Kidney (tissue), 14 donors: ENCODE data around the gene FGF12. TPM values are rescaled to one million over a fixed set of nuclear protein-coding genes. Genes with fewer than 3 reads are reported as not detected.

Source experiments
- DNase-seq, 5 donors: peaks; one replicate each; pipeline ENCODE4 v3.0.0-alpha.2; 2013 to 2020
- FAIRE-seq: peaks from 2 replicates; lab custom pipeline; 2012; peaks lifted over from hg19 to GRCh38; lab: Jason Lieb, UNC
- H3K27ac ChIP-seq, 2 donors: one replicate each; pipeline ENCODE4 v1.7.0; 2013; ENCODE audit warnings: low read depth in 2 of 2, low read length in 2 of 2, inconsistent platforms in 1 of 2
- H3K27me3 ChIP-seq: one replicate; pipeline ENCODE4 v1.7.1; 2013; ENCODE audit warnings: low read length, inconsistent platforms; ENCODE audit not compliant: control insufficient read depth, insufficient read depth
- H3K36me3 ChIP-seq, 3 donors: one replicate each; pipeline versions ENCODE4 v1.7.0 to v1.7.1; 2013; ENCODE audit warnings: low read length in 3 of 3, control low read depth in 1 of 3, inconsistent platforms in 1 of 3; ENCODE audit not compliant: insufficient read depth in 3 of 3, control insufficient read depth in 2 of 3
- H3K4me1 ChIP-seq, 3 donors: one replicate each; pipeline versions ENCODE4 v1.7.0 to v1.7.1; 2013; ENCODE audit warnings: low read length in 3 of 3, inconsistent platforms in 1 of 3, low read depth in 1 of 3; ENCODE audit not compliant: control insufficient read depth in 2 of 3, insufficient read depth in 2 of 3
- H3K4me3 ChIP-seq, 3 donors: one replicate each; pipeline versions ENCODE4 v1.7.0 to v1.8.1; 2013; ENCODE audit warnings: low read length in 3 of 3, control low read depth in 1 of 3, inconsistent platforms in 1 of 3
- H3K9ac ChIP-seq, 3 donors: one replicate each; pipeline versions ENCODE4 v1.7.0 to v1.7.1; 2013; ENCODE audit warnings: low read length in 3 of 3, control low read depth in 1 of 3, inconsistent platforms in 1 of 3
- H3K9me3 ChIP-seq, 3 donors: one replicate each; pipeline versions ENCODE4 v1.7.0 to v1.7.1; 2013; ENCODE audit warnings: low read length in 3 of 3, control low read depth in 1 of 3, inconsistent platforms in 1 of 3; ENCODE audit not compliant: control insufficient read depth in 2 of 3, insufficient read depth in 1 of 3
- intact Hi-C: fragments of 100-400 bp; cut with DNase I; formaldehyde crosslinking; loops from one replicate; pipeline ENCODE4 v1.11.1; 2022
- polyA plus RNA-seq: library from polyadenylated mRNA; stranded (reverse); fragments of 350-450 nt; fragmentation: Illumina TruSeq; extraction: RNeasy Lipid Tissue Mini Kit (QIAGEN cat#74804); gene quantifications from one replicate; pipeline ENCODE4 v1.2.3, GENCODE V29; 2014; ENCODE audit warnings: low read depth, low replicate concordance; ENCODE audit not compliant: insufficient read depth
- total RNA-seq: library from RNA; stranded (reverse); fragmentation: NEBNext Ultra II Directional; extraction: Animal tissue kit (Norgen Biotek cat#: 25700); gene quantifications from one replicate; pipeline ENCODE4 v1.2.1, GENCODE V29; 2021
- TF ChIP-seq, protein P1 (sequence below): IDR thresholded peaks from 3 replicates; pipeline ENCODE4 v1.5.1; 2012; ENCODE audit warnings: mild to moderate bottlenecking, moderate library complexity, borderline replicate concordance; ENCODE audit not compliant: insufficient read depth; ENCODE audit errors: extremely low read depth
- donor health status: control.
- donor health status: control.
- donor health status: control.
- donor health status: control.
- donor health status: control.
- donor health status: DM: yes; HTN: yes; CAD: no.
- donor health status: Normal renal cell carcinoma (clear cell type).

FGF12 gene
- total and polyA plus RNA-seq, 2 donors from 2014 or later = 1.8 to 3.7 TPM

DNA sequence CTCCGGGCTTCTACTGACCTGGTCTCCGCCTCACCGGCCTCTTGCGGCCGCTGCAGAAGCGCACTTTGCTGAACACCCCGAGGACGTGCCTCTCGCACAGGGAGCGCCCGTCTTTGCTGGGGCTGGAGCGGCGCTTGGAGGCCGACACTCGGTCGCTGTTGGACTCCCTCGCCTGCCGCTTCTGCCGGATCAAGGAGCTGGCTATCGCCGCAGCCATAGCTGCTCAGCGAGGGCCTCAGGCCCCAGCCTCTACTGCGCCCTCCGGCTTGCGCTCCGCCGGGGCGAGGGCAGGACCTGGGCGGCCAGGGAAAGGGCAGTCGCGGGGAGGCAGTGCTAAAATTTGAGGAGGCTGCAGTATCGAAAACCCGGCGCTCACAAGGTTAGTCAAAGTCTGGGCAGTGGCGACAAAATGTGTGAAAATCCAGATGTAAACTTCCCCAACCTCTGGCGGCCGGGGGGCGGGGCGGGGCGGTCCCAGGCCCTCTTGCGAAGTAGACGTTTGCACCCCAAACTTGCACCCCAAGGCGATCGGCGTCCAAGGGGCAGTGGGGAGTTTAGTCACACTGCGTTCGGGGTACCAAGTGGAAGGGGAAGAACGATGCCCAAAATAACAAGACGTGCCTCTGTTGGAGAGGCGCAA is 319.2 kb downstream of the FGF12 start:
- H3K27me3 ChIP-seq = no peaks in the 10 kb centered on the region
- H3K4me3 ChIP-seq = peak overlapping the region; percentile 42 to 55 (median 52)

DNA sequence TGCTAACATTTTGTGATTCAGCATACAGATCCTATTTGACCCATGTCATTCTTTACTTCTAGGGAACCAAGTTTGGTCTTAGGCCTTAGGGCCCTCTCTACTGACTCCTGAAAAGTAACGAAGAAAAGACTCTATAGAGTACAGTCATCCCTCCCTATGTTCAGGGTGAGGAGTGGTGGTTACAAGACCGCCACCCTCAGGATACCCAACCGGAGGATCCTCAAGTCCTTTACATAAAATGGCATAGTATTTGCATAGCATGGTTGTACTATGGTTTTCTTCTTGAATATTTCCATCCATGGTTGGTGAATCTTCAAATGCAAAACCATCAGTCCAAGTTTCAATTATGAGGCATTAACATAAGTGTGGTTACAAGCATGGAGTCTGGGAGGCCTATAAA is 327.6 kb downstream of the FGF12 start:
- no peak for DNase-seq
- Histone ChIP-seq H3K27ac (no peak overlapping the region), H3K36me3 (no peaks in the 10 kb centered on the region)

More for the DNA sequence above, 319.2 kb downstream of the FGF12 start:
- Histone ChIP-seq H3K9me3 (no peaks in the 10 kb centered on the region), H3K4me1 (peaks cover 0 to 3% (median 0%) of the 10 kb centered on the region in 3 donors), H3K27ac (no peak overlapping the region), H3K9ac (peak overlapping the region in 1 of 3 donors; percentile 17), H3K36me3 (no peaks in the 10 kb centered on the region)
- no peak for FAIRE-seq
- peak; percentile 65 to 80 (median 70) for DNase-seq
- intact Hi-C loops = no loop called here
- TF ChIP-seq, protein P1, sequence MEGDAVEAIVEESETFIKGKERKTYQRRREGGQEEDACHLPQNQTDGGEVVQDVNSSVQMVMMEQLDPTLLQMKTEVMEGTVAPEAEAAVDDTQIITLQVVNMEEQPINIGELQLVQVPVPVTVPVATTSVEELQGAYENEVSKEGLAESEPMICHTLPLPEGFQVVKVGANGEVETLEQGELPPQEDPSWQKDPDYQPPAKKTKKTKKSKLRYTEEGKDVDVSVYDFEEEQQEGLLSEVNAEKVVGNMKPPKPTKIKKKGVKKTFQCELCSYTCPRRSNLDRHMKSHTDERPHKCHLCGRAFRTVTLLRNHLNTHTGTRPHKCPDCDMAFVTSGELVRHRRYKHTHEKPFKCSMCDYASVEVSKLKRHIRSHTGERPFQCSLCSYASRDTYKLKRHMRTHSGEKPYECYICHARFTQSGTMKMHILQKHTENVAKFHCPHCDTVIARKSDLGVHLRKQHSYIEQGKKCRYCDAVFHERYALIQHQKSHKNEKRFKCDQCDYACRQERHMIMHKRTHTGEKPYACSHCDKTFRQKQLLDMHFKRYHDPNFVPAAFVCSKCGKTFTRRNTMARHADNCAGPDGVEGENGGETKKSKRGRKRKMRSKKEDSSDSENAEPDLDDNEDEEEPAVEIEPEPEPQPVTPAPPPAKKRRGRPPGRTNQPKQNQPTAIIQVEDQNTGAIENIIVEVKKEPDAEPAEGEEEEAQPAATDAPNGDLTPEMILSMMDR = no peak

GRCh38 chr3:192397012-192397411 is 330.3 kb downstream of the FGF12 start:
- TF ChIP-seq, protein P1 = no peak
- no peaks in the 10 kb centered on the region for H3K36me3 ChIP-seq
- DNase-seq (no peak), FAIRE-seq (no peak)
- no peak overlapping the region for H3K27ac ChIP-seq
- H3K9ac ChIP-seq = no peak overlapping the region
- H3K27me3 ChIP-seq = no peaks in the 10 kb centered on the region
- no peaks in the 10 kb centered on the region for H3K4me1 ChIP-seq
- intact Hi-C loops = no loop called here
- H3K9me3 ChIP-seq = no peaks in the 10 kb centered on the region
- no peak overlapping the region for H3K4me3 ChIP-seq

More for the DNA sequence above, 327.6 kb downstream of the FGF12 start:
- no peak overlapping the region for H3K4me3 ChIP-seq
- no peaks in the 10 kb centered on the region for H3K4me1 ChIP-seq
- TF ChIP-seq, protein P1 = no peak
- no peak for FAIRE-seq
- no peak overlapping the region for H3K9ac ChIP-seq
- H3K9me3 ChIP-seq = no peaks in the 10 kb centered on the region
- no peaks in the 10 kb centered on the region for H3K27me3 ChIP-seq
- intact Hi-C loops = no loop called here
